Neural progenitor cell (in vitro differentiated cells): ENCODE data around the gene NPHP4. TPM values are rescaled to one million over a fixed set of nuclear protein-coding genes. Genes with fewer than 3 reads are reported as not detected.

Experiments used
- DNase-seq: peaks from one replicate; pipeline ENCODE4 v3.0.0-alpha.2; 2016; ENCODE audit warnings: low spot score
- H2AFZ ChIP-seq: fragments of 200-600 bp; sonication (generic); replicated peaks from 2 replicates; pipeline ENCODE4 v1.6.1; 2016; ENCODE audit warnings: antibody characterized with exemption
- H3F3A ChIP-seq: fragments of 200-600 bp; sonication (generic); 2 replicates; pipeline ENCODE4 v1.6.1; 2016; ENCODE audit warnings: antibody characterized with exemption, low read depth
- H3K27ac ChIP-seq: fragments of 200-600 bp; sonication (generic); 2 replicates; pipeline ENCODE4 v1.5.1; 2016; ENCODE audit warnings: mild to moderate bottlenecking
- H3K27me3 ChIP-seq: fragments of 200-600 bp; sonication (generic); 2 replicates; pipeline ENCODE4 v1.6.1; 2016; ENCODE audit warnings: mild to moderate bottlenecking, moderate library complexity
- H3K36me3 ChIP-seq: fragments of 200-600 bp; sonication (generic); 2 replicates; pipeline ENCODE4 v1.5.1; 2016
- H3K4me1 ChIP-seq: fragments of 200-600 bp; sonication (generic); 2 replicates; pipeline ENCODE4 v1.6.1; 2016; ENCODE audit warnings: mixed run types
- H3K4me2 ChIP-seq: fragments of 200-600 bp; sonication (generic); 2 replicates; pipeline ENCODE4 v1.6.1; 2016
- H3K4me3 ChIP-seq: fragments of 200-600 bp; sonication (generic); 2 replicates; pipeline ENCODE4 v1.5.1; 2016
- H3K79me2 ChIP-seq: fragments of 200-600 bp; sonication (generic); 2 replicates; pipeline ENCODE4 v1.6.1; 2016; ENCODE audit warnings: low read depth
- H3K9ac ChIP-seq: fragments of 200-600 bp; sonication (generic); 2 replicates; pipeline ENCODE4 v1.6.1; 2016
- H3K9me3 ChIP-seq: fragments of 200-600 bp; sonication (generic); 2 replicates; pipeline ENCODE4 v1.5.1; 2016; ENCODE audit warnings: low read depth
- H4K20me1 ChIP-seq: fragments of 200-600 bp; sonication (generic); 2 replicates; pipeline ENCODE4 v1.6.1; 2016; ENCODE audit warnings: low read depth
- H3K27ac Mint-ChIP-seq: 3 replicates; pipeline ENCODE4 v1.8.0; 2021; ENCODE audit warnings: mixed read lengths
- H3K27me3 Mint-ChIP-seq: 2 replicates; pipeline ENCODE4 v1.8.0; 2022; ENCODE audit warnings: low read depth, mild to moderate bottlenecking, inconsistent platforms, moderate library complexity, mixed read lengths; ENCODE audit not compliant: insufficient read depth
- H3K36me3 Mint-ChIP-seq: 3 replicates; pipeline ENCODE4 v1.8.0; 2021; ENCODE audit warnings: mixed read lengths
- H3K4me1 Mint-ChIP-seq: 3 replicates; pipeline ENCODE4 v1.8.0; 2021; ENCODE audit warnings: mixed read lengths
- H3K4me3 Mint-ChIP-seq: 3 replicates; pipeline ENCODE4 v1.8.0; 2021; ENCODE audit warnings: mild to moderate bottlenecking, moderate library complexity, mixed read lengths
- H3K9me3 Mint-ChIP-seq: 3 replicates; pipeline ENCODE4 v1.8.0; 2020; ENCODE audit warnings: mixed read lengths
- EZH2 ChIP-seq: fragments of 200-600 bp; sonication (generic); IDR thresholded peaks from 2 replicates; pipeline ENCODE4 v1.6.1; 2017; ENCODE audit warnings: antibody characterized with exemption, mild to moderate bottlenecking, moderate library complexity
- EZH2phosphoT487 ChIP-seq: fragments of 200-600 bp; sonication (generic); IDR thresholded peaks from 2 replicates; pipeline ENCODE4 v1.6.1; 2017; ENCODE audit warnings: antibody characterized with exemption
- total RNA-seq: library from RNA; depleted of rRNA; stranded (reverse); fragments of >200 nt; gene quantifications from 2 replicates; pipeline ENCODE4 v1.2.3, GENCODE V29; 2015; ENCODE audit warnings: low replicate concordance
- TF ChIP-seq, protein P1 (sequence below): fragments of 200-600 bp; sonication (generic); IDR thresholded peaks from 2 replicates; pipeline ENCODE4 v1.5.1; 2017; ENCODE audit warnings: antibody characterized with exemption, mild to moderate bottlenecking

Gene NPHP4
- total RNA-seq, 1 donor from 2014 or later = 8.9 TPM

DNA sequence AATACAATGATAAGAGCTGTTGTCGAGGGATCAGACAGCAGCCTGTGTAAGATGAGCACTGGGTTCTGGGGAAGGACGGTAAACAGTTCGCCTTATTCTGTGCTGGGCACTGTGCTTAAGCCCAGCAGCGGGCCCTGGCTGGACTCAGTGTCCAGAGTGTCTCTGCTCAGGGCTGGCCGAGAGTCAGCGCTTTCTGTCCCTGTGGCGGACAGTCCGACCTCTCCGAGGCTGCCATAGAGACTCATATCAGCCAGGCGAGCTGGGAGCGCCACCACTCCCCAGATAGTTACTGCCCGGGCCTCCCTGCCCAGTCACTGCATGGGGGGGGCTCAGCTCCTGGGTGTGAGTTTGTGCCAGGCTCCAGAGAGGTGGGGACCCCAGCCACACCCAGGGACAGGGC is 14.7 kb upstream of the NPHP4 start:
- Histone ChIP-seq H3K9me3 (no peaks in the 10 kb centered on the region), H3K27ac (no peak overlapping the region), H2AFZ (no peak overlapping the region), H3K27me3 (no peaks in the 10 kb centered on the region), H3K4me1 (peaks cover 36% of the 10 kb centered on the region), H3K9ac (no peak overlapping the region), H3F3A (peaks cover 24% of the 10 kb centered on the region), H3K4me2 (peak overlapping the region; percentile 22), H4K20me1 (no peaks in the 10 kb centered on the region), H3K4me3 (no peak overlapping the region), H3K36me3 (no peaks in the 10 kb centered on the region), H3K79me2 (no peaks in the 10 kb centered on the region)
- H3K4me1 Mint-ChIP-seq = peaks cover 48% of the 10 kb centered on the region
- peak overlapping the region; percentile 41 for H3K4me3 Mint-ChIP-seq
- peaks cover 10% of the 10 kb centered on the region for H3K27me3 Mint-ChIP-seq
- no peaks in the 10 kb centered on the region for H3K9me3 Mint-ChIP-seq
- no peak for DNase-seq
- peak overlapping the region; percentile 94 for H3K27ac Mint-ChIP-seq
- TF ChIP-seq EZH2phosphoT487 (no peak), EZH2 (no peak)
- TF ChIP-seq, protein P1, sequence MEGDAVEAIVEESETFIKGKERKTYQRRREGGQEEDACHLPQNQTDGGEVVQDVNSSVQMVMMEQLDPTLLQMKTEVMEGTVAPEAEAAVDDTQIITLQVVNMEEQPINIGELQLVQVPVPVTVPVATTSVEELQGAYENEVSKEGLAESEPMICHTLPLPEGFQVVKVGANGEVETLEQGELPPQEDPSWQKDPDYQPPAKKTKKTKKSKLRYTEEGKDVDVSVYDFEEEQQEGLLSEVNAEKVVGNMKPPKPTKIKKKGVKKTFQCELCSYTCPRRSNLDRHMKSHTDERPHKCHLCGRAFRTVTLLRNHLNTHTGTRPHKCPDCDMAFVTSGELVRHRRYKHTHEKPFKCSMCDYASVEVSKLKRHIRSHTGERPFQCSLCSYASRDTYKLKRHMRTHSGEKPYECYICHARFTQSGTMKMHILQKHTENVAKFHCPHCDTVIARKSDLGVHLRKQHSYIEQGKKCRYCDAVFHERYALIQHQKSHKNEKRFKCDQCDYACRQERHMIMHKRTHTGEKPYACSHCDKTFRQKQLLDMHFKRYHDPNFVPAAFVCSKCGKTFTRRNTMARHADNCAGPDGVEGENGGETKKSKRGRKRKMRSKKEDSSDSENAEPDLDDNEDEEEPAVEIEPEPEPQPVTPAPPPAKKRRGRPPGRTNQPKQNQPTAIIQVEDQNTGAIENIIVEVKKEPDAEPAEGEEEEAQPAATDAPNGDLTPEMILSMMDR = no peak
- H3K36me3 Mint-ChIP-seq = no peaks in the 10 kb centered on the region

DNA sequence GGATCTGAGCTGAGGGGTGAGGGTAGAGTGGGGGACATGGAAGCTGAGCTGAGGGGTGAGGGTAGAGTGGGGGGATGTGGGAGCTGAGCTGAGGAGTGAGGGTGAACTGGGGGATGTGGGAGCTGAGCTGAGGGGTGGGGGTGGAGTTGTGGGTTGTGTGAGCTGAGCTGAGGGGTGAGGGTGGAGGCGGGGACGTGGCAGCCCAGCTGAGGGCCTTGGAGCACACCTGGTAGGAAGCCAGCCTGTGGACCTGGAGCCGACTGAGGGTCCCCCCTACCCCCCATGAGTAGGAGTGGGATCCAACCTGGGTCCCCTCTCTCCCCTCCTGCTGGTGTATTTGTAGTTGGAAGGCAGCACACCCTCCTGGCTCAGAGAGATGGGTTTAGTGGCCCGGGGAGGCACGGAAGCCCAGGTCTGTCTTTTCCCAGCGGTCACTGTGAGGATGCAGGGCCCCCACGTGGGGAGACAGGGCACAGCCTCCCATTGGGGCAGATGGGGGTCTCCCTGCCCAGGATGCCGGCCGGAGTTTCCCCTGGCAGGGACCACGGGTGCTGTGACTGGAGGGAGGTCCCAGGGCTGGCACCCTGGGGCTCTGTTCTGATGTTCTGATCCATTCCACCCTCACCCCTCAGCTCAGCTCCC is 13.2 kb upstream of the NPHP4 start:
- Histone ChIP-seq H3K79me2 (no peaks in the 10 kb centered on the region), H3K27me3 (no peaks in the 10 kb centered on the region), H3F3A (peaks cover 24% of the 10 kb centered on the region), H3K27ac (no peak overlapping the region), H3K9me3 (no peaks in the 10 kb centered on the region), H3K4me1 (peaks cover 36% of the 10 kb centered on the region), H2AFZ (no peak overlapping the region), H3K36me3 (no peaks in the 10 kb centered on the region), H4K20me1 (no peaks in the 10 kb centered on the region), H3K9ac (no peak overlapping the region), H3K4me3 (no peak overlapping the region), H3K4me2 (no peak overlapping the region)
- Mint-ChIP-seq H3K27ac (no peak overlapping the region), H3K4me1 (peaks cover 56% of the 10 kb centered on the region), H3K9me3 (no peaks in the 10 kb centered on the region), H3K27me3 (peaks cover 10% of the 10 kb centered on the region), H3K4me3 (no peak overlapping the region), H3K36me3 (no peaks in the 10 kb centered on the region)
- TF ChIP-seq, protein P1 = no peak
- TF ChIP-seq EZH2 (no peak), EZH2phosphoT487 (no peak)
- no peak for DNase-seq

GRCh38 chr1:6004412-6005123 is 12.3 kb upstream of the NPHP4 start:
- no peaks in the 10 kb centered on the region for H3K9me3 ChIP-seq
- H2AFZ ChIP-seq = no peak overlapping the region
- H4K20me1 ChIP-seq = no peaks in the 10 kb centered on the region
- H3K4me3 ChIP-seq = no peak overlapping the region
- H3K4me2 ChIP-seq = peak overlapping the region; percentile 65
- H3K36me3 Mint-ChIP-seq = no peaks in the 10 kb centered on the region
- H3K27ac ChIP-seq = peak overlapping the region; percentile 59
- no peaks in the 10 kb centered on the region for H3K27me3 ChIP-seq
- H3K36me3 ChIP-seq = no peaks in the 10 kb centered on the region
- H3K4me1 Mint-ChIP-seq = peaks cover 52% of the 10 kb centered on the region
- H3K27ac Mint-ChIP-seq = peak overlapping the region; percentile 87
- no peak overlapping the region for H3K9ac ChIP-seq
- H3F3A ChIP-seq = peaks cover 24% of the 10 kb centered on the region
- H3K79me2 ChIP-seq = no peaks in the 10 kb centered on the region
- peaks cover 36% of the 10 kb centered on the region for H3K4me1 ChIP-seq
- peak overlapping the region; percentile 71 for H3K4me3 Mint-ChIP-seq
- DNase-seq = no peak
- TF ChIP-seq EZH2 (no peak), EZH2phosphoT487 (no peak)
- TF ChIP-seq, protein P1 = no peak
- no peaks in the 10 kb centered on the region for H3K9me3 Mint-ChIP-seq
- H3K27me3 Mint-ChIP-seq = peaks cover 11% of the 10 kb centered on the region
